Left hindlimb (tissue), 1 donor: ENCODE measurements around the gene SEPHS2.
A peak's percentile ranks its signal among the peaks of the same experiment; 100 is the strongest.

Experiments
- DNase-seq: peaks from one replicate; pipeline ENCODE4 v3.0.0-alpha.2; 2018

Gene SEPHS2

DNA sequence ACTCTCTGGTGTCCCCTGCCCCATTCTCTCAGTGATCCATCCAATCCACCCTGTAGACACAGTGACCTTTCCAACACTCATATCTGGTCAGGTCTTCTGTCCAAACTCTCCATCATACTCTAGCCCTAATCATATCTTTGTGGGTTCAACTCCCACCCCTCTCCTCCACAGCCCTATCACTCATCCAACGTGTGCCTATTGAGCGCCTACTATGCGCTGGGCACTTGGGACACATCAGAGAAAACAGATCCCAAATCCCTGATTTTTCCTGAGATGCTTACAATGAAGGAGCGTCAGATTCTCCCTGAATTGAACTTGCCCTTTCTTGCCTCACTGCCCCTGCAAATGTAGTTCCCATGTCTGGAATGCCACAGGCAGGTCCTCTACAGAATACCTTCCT is 17.6 kb downstream of the SEPHS2 start:
- no peak for DNase-seq

GRCh38 chr16:30421010-30421409 is 24.7 kb downstream of the SEPHS2 start:
- DNase-seq = no peak

DNA sequence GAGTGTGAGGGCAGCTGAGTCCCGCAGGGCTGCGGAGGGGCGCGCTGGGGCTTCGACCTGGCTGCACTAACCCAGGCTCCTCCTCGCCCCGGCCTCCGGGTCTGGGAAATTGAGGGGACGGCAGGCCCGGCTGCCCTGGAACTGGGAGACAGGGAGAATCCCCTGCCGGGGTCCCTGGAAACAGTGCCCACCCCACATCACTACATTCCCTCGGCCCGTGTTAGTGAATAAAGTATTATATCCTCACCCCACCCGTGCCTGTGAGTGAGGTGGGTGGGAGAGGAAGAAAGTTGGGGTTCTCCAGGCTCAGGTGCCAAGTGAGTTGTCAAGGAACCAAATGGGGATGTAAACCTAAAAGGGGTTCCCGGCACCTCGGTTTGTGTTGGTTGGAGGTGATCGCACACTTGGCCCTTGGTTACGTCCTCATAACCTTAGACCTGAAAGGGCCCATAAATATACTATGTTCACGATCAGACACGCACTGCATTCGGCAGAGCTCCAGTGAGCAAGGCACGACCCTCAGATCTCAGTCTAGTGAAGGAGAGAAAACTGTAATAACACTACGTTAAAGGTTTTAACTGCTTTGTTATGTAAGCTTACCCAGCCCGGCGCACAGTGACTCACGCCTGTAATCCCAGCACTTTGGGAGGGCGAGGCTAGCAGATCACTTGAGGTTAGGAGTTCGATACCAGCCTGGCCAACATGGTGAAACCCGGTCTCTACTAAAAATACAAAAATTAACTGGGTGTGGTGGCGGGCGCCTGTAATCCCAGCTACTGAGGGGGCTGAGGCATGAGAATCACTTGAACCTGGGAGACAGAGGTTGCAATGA is 27.1 kb downstream of the SEPHS2 start:
- DNase-seq = no peak

- DNase-seq = peak; percentile 90
These were observed 27.9 kb downstream of the SEPHS2 start for GRCh38 chr16:30417529-30418349.

DNA sequence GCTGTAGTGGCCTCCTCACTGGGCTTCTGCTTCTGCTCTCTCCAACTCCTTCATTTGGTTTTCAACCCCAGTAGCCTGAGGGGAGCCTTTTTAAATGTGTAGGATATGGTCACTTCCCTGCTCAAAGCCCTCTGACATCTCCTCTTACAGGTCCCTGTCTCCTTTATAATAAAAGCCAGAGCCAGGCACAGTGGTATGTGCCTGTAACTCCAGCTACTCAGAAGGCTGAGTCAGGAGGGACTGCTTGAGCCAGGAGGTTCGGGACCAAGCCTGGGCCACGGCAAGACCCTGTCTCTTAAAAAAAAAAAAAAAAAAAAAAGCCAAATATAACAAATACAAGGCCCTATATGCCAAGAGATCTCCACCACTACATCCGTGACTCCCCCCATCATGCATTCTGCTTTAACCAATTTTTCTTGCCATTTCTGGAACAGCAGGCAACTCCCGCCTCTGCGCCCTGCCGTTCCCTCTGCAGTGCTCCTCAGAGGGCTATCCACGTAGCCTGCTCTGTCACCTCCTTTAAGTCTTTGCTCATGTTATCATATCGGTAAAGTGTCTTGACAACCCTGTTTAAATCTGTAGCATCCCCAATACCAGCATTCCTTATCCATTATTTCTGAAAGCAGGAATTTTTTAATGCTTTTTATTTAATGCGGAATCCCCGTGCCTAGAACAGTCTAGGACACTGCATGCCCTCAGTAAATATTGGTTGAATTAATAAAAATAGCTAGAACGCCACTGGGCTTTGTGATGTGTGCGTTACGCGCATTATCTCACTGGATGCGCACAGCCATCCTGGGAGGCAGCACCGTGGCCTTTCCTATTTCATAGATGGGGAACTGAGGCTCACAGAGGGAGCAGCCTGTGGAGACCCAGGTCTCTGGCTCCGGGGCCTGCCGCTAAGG is 28.8 kb downstream of the SEPHS2 start:
- DNase-seq = no peak

DNA sequence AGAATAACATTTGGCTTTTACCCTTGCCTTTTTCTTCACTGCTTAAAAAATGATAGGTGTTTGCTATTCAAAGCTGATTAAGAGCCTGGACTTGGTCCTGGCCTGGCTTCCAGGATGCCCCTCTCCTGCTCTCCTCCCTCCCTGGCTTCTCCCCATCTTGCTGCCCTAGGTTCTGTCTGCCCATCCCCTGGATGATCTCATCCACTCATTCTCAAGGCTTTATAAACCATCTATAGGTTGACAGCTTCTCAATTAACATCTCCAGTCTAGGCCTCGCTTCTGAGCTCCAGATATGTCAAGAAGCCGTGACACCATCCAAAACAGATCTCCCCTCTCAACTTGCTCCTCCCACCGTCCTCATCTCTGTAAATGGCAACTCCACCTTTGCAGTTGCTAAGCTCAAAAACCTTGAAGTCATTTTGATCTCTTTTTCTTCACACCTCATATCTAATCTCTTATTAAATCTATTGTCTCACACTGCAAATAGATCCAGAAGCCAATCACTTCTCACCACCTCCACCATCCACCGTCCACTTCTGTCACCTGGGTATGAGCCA is 29.5 kb downstream of the SEPHS2 start:
- DNase-seq = no peak

DNA sequence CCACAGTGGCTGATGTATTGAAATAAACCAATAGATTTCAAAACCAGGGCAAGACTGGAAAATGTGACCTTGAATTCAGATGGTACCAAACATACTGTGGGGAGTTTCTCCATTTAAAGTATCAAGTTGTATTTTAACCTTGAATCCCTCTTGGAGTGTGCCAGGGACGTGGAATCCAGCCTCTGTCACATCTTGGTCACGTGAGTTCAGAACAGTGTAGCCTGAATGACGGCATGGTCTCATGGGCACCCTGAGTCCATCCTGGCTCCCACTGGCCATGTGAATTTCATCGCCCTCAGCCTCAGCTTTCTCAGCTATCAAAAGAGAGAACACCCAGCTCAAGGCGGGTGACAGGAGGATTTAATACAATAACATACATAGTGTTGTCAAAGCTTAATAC is 31.5 kb downstream of the SEPHS2 start:
- DNase-seq = no peak

- no peak for DNase-seq
These were observed 32.4 kb downstream of the SEPHS2 start for GRCh38 chr16:30413112-30413806.

- peak; percentile 92 for DNase-seq
These were observed 36.3 kb downstream of the SEPHS2 start for GRCh38 chr16:30409125-30410060.

DNA sequence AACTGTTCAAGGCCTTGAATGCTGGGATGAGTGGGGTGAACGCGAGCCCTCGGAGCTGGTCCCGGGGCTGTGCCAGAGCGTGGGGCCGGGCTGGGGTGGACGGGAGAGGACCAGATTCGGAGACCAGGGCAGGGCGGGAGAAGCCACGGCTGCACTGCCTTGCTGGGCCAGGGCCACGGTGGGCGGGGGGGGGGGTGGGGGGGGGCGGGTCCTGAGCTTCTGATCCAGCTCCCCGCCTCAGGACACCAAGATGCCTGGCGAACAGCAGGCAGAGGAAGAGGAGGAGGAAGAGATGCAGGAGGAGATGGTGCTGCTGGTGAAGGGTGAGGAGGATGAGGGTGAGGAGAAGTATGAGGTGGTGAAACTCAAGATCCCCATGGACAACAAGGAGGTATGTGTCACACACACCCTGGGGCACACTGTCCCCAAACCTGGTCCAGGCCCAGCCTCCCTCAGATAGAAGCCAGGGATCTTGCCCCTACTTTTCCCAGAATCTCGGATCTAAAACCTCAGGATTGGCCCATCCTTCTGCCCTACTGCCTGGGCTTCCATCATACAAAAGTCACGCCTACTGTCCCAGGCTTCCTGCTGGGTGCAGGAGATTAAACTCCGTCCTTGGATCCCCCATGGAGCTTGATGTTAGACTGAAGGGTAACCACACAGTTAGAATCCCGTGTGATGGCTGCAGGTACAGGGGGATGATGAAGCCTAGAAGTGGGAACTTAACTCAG is 37.7 kb downstream of the SEPHS2 start:
- no peak for DNase-seq

DNA sequence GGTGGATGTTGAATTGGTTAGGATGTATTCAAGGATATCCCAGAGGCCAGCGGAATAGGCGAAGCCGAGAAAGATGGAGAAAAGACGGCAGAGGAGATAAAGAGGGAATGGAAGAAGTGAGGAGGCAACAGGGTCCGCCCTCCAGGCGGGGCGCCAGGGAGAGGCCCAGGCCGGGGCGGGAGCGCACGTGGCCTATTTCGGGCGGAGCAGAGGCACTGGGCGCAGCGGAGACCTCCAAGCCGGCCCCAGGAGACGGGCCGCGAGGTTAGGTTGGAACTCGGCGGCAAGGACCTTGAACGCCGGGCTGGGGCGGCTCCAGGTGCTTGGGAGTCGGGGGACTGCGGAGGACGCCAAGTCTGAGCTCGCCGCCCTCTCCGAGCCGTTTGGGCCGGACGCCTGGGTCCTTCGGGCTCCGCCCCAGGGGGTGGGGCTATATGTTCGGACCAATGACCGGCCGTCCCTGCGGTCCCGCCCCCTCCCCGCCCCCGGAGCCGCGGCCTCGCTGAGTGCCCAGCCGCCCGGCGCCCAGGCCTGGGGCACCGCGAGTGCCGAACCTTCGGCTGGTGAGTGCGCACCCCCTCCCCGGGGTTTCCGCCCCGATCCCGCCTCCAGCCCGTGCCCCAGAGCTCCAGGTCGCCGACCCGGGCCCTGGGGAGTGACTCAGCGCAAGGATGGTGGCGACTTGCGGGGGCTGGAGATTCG is 38.4 kb downstream of the SEPHS2 start, which contains the start of gene ZNF771:
ZNF771 (plus strand) TSS at position 505 of the 702 bp plus-strand sequence. CDS start 448 bp downstream, outside the sequence.
- DNase-seq = peak; percentile 95

DNA sequence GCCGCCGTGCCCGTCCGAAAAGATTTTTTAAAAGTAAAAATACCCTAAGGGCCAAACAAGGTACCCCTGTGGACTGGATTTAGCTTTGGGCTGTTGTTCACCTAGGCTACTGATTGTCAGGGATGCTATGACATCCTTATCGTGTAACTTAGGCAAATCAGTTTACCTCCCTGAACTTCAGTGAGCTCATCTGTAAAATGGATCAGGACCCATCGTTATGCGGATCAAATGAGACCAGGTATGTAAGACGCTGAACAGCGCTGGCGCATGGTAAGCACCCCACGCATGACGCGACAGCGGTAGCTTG is 38.9 kb downstream of the SEPHS2 start:
- no peak for DNase-seq

DNA sequence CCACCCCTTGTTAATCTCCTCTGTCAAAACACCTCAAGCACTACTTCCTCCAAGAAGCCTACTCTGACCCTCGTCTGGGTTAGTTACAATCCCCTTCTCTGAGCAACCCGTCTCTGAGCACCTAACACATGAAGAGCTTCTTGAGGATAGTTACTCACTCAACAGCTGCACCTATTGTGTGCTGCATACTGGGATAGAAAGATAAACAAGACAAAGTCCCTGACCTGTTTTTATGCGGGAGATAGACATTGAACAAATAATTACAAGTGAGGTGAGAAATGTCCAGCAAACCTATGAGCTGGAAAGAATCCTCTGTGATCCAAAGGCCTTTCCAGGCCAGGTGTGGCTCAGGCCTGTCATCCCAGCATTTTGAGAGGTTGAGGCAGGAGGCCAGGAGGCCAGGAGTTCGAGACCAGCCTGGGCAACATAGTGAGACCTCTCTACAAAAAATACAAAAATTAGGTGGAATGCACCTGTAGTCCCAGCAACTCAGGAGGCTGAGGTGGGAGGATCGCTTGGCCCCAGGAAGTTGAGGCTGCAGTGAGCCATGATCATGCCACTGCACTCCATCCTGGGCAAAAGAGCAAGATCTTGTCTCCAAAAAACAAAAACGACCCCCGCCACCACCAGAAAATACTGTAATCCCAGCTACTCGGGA is 43.8 kb downstream of the SEPHS2 start:
- no peak for DNase-seq

DNA sequence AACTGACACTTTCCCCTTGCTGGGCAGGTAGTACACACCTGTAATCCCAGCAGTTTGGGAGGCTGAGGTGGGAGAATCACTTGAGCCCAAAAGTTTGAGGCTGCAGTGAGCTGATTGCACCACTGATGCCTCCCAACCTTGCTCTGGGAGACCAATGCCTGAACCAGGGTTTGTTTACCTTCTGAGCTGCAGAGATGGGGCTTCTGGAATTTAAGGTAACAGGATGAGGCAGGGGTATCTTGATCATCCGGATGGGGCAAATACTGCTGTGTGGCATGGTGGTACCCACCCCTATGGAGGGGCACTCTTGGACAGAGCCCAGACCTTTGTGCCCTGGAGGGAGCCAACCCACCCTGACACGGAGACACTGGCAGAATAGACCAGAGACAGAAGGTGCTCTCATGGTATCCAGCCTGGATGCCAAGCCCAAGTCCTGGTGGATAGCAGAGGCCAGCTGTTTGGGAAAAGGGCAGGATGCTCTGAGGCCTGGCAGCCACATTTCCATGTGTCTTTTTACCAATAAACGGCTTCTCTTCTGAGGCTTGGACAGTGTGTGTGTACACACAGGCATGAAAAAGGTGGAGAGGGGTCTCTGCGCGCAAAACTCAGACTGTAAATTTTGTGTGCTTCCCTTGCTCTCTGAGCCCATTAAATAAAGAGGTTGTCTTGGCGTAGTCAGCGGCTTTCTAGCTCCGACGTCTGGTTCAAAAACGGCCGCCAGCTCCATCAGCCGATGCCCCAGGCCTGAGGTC is 46.1 kb downstream of the SEPHS2 start:
- no peak for DNase-seq

DNA sequence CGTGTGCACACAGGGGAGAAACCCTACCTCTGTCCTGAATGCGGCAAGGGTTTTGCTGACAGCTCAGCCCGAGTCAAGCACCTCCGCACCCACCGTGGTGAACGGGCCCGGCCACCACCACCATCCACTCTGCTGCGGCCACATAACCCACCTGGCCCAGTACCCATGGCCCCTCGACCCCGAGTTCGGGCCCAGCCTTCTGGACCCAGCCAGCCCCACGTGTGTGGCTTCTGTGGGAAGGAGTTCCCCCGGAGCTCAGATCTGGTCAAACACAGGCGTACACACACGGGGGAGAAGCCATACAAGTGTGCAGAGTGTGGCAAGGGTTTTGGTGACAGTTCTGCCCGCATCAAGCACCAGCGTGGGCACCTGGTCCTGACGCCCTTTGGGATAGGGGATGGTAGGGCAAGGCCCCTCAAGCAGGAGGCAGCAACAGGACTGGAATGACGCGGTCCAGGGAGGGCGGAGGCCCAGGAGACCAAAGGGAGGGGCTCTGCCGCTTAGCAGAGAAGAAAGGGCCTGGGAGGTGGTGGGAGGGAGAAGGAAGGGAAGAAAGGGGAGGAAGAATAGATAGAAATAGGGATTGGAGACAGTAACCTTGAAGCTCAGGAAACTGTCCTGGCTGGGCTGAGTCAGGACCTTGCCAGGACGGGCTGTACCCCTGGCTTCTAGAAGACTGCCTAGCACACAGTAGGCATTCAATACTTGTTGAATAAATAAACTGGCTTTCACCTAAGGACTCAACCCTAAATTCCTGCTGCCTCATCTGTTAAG is 46.8 kb downstream of the SEPHS2 start:
- no peak for DNase-seq

DNA sequence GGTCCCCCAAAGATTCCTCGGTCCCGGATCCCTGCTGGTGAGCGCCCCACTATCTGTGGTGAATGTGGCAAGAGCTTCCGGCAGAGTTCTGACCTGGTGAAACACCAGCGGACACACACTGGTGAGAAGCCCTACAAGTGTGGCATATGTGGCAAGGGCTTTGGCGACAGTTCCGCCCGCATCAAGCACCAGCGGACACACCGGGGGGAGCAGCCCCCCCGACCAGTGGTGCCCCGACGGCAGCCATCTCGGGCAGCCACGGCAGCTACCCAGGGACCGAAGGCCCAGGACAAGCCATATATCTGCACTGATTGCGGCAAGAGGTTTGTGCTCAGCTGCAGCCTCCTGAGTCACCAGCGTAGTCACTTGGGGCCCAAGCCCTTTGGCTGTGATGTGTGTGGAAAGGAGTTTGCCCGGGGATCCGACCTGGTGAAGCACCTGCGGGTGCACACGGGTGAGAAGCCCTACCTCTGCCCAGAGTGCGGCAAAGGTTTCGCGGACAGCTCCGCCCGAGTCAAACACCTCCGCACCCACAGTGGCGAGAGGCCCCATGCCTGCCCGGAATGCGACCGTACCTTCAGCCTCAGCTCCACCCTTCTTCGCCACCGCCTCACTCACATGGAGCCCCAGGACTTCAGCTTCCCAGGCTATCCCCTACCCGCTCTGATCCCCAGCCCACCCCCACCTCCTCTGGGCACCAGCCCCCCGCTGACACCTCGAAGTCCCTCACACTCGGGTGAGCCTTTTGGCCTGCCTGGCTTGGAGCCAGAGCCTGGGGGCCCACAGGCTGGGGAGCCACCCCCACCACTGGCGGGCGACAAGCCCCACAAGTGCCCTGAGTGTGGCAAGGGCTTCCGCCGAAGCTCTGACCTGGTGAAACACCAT is 47.7 kb downstream of the SEPHS2 start:
- DNase-seq = no peak
